ENCODE data around the gene GNG14.
"Not testable (repeated sequence)": the region's sequence is repeated elsewhere in the genome, so short reads cannot be mapped to it uniquely, and the experiment has no call there.

Gene GNG14

DNA sequence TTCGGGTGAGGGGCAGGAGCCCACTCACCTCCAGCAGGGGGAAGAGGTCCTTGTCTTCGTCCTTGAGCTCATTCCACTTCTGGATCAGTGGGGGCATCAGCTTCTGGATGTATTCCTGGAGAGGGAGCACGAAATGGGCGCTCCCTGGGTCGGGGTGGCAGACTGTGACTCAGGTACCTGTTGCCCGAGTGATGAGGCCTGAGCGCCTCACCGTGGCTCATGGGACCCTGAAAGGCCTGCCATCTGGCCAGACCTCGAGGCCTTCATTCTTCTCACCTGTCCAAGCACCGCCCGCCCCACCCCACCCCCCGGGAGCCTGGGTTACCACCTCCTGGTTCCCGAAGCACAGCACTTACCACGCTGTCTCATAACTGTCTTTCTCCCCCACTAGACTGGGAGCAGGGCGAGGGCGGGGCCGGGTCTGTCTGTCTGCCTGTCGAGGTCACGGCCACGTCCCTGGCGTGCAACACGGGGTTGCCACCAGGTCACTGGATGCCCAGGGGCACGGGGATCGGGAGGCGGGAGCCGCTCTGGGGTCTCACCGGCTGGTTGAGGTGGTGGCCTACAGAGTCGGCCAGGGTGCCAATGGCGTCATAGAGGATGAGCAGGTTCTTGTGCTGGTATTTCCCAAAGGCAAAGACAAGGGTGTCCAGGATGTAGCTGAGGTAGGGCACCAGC is 18.0 kb downstream of the GNG14 start:
- no peak overlapping the region for H3K4me3 ChIP-seq (ENCODE audit: insufficient read depth, low read depth, low read length, poor library complexity, severe bottlenecking)
- H3K4me1 ChIP-seq (ENCODE audit: control insufficient read depth, insufficient read depth, low read length, poor library complexity, severe bottlenecking): no peaks in the 10 kb centered on the region
- peaks cover 64% of the 10 kb centered on the region for H3K36me3 ChIP-seq (ENCODE audit: control insufficient read depth, insufficient read depth, low read length)
- no peak for DNase-seq
- H3K9me3 ChIP-seq (ENCODE audit: control insufficient read depth, low read length): no peaks in the 10 kb centered on the region
- H3K27me3 ChIP-seq (replicated peaks; ENCODE audit: control insufficient read depth, insufficient read depth, low read length, poor library complexity, severe bottlenecking): no peaks in the 10 kb centered on the region
- no peak overlapping the region for H3K27ac ChIP-seq (ENCODE audit: insufficient read depth, low read length, poor library complexity, severe bottlenecking)

DNA sequence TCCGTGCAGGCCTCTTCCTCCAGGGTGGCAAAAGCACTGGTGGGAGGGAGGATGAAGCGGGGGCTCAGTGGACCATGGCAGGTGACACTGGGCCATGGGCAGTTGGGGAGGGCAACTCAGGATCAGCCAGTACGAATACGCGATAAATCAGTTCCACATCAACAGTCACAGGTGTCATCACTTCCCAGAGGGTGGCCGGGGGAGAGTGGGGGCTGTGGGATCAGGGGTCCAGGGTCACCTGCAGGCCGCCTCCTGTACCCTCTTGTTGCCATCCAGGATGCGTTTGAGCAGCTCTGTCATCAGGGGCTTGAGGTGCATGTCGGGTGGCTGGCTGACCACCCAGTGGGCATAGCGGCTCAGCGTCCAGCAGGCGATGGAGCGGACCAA is 18.5 kb downstream of the GNG14 start:
- Histone ChIP-seq H3K27ac (ENCODE audit: insufficient read depth, low read length, poor library complexity, severe bottlenecking) (no peak overlapping the region), H3K9me3 (ENCODE audit: control insufficient read depth, low read length) (no peaks in the 10 kb centered on the region), H3K27me3 (replicated peaks; ENCODE audit: control insufficient read depth, insufficient read depth, low read length, poor library complexity, severe bottlenecking) (no peaks in the 10 kb centered on the region), H3K36me3 (ENCODE audit: control insufficient read depth, insufficient read depth, low read length) (peaks cover 62% of the 10 kb centered on the region), H3K4me1 (ENCODE audit: control insufficient read depth, insufficient read depth, low read length, poor library complexity, severe bottlenecking) (no peaks in the 10 kb centered on the region), H3K4me3 (ENCODE audit: insufficient read depth, low read depth, low read length, poor library complexity, severe bottlenecking) (no peak overlapping the region)
- no peak for DNase-seq

DNA sequence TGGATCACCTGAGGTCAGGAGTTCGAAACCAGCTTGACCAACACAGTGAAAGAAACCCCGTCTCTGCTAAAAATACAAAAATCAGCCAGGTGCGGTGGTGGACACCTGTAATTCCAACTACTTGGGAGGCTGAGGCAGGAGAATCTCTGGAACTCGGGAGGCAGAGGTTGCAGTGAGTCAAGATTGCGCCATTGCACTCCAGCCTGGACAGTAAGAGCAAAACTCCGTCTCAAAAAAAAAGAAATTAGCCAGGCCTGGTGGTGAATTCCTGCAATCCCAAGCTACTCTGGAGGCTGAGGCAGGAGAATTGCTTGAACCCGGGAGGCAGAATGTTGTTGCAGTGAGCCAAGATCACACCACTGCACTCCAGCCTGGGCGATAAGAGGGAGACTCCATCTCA is 20.8 kb downstream of the GNG14 start:
- Histone ChIP-seq H3K27ac (ENCODE audit: insufficient read depth, low read length, poor library complexity, severe bottlenecking) (no peak overlapping the region), H3K4me3 (ENCODE audit: insufficient read depth, low read depth, low read length, poor library complexity, severe bottlenecking) (no peak overlapping the region), H3K4me1 (ENCODE audit: control insufficient read depth, insufficient read depth, low read length, poor library complexity, severe bottlenecking) (no peaks in the 10 kb centered on the region), H3K9me3 (ENCODE audit: control insufficient read depth, low read length) (no peaks in the 10 kb centered on the region), H3K36me3 (ENCODE audit: control insufficient read depth, insufficient read depth, low read length) (peaks cover 49% of the 10 kb centered on the region), H3K27me3 (replicated peaks; ENCODE audit: control insufficient read depth, insufficient read depth, low read length, poor library complexity, severe bottlenecking) (no peaks in the 10 kb centered on the region)
- DNase-seq: no peak

DNA sequence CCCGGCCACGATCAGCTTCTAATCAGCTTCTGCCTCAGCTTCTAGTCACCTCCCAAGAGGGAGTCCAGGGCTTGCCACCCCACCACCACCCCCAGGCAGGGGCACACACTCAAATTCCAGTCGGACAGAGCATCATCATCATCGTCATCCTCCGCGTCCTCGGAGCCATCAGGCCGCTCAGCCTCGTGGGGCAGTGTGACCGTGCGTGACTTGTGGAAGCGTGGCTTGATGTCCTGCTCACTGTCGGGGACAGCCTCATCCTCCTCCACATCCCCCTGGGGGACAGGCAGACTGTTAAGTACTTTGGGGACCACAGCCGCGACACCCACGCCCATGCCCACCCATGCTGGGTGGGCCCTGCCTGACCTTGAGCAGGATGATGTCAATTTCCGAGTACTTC is 23.4 kb downstream of the GNG14 start:
- Histone ChIP-seq H3K27ac (ENCODE audit: insufficient read depth, low read length, poor library complexity, severe bottlenecking) (no peak overlapping the region), H3K36me3 (ENCODE audit: control insufficient read depth, insufficient read depth, low read length) (peaks cover 49% of the 10 kb centered on the region), H3K4me1 (ENCODE audit: control insufficient read depth, insufficient read depth, low read length, poor library complexity, severe bottlenecking) (no peaks in the 10 kb centered on the region), H3K9me3 (ENCODE audit: control insufficient read depth, low read length) (no peaks in the 10 kb centered on the region), H3K4me3 (ENCODE audit: insufficient read depth, low read depth, low read length, poor library complexity, severe bottlenecking) (no peak overlapping the region), H3K27me3 (replicated peaks; ENCODE audit: control insufficient read depth, insufficient read depth, low read length, poor library complexity, severe bottlenecking) (no peaks in the 10 kb centered on the region)
- no peak for DNase-seq

DNA sequence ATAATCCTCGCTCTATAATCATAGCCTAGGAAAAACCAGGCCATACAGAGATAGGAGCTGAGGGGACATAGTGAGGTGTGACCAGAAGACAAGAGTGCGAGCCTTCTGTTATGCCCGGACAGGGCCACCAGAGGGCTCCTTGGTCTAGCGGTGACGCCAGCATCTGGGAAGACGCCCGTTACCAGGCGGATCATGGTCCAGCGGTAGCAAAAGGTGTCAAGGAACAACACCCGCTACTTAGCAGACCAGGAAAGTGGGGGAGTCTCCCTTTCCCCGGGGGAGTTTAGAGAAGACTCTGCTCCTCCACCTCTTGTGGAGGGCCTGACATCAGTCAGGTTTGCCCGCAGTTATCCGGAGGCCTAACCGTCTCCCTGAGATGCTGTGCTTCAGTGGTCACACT is 24.3 kb downstream of the GNG14 start:
- H3K9me3 ChIP-seq (ENCODE audit: control insufficient read depth, low read length); H3K4me3 ChIP-seq (ENCODE audit: insufficient read depth, low read depth, low read length, poor library complexity, severe bottlenecking); H3K27ac ChIP-seq (ENCODE audit: insufficient read depth, low read length, poor library complexity, severe bottlenecking); H3K27me3 ChIP-seq (replicated peaks; ENCODE audit: control insufficient read depth, insufficient read depth, low read length, poor library complexity, severe bottlenecking); H3K4me1 ChIP-seq (ENCODE audit: control insufficient read depth, insufficient read depth, low read length, poor library complexity, severe bottlenecking); DNase-seq: not testable (repeated sequence)
- H3K36me3 ChIP-seq (ENCODE audit: control insufficient read depth, insufficient read depth, low read length): peaks cover 43% of the 10 kb centered on the region

DNA sequence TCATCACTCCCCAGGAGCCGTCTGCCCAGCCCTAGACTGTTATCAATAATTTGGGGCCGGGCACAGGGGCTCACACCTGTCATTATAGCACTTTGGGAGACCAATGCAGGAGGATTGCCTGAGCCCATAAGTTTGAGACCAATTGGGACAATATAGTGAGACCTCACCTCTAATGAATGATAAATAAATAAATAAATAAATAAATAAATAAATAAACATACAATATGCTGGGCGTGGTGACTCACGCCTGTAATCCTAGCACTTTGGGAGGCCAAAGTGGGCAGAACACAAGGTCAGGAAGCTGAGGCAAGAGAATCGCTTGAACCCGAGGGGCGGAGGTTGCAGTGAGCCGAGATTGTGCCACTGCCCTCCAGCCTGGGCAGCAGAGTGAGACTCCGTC is 25.5 kb downstream of the GNG14 start:
- H3K9me3 ChIP-seq (ENCODE audit: control insufficient read depth, low read length); H3K4me3 ChIP-seq (ENCODE audit: insufficient read depth, low read depth, low read length, poor library complexity, severe bottlenecking): not testable (repeated sequence)
- peaks cover 43% of the 10 kb centered on the region for H3K36me3 ChIP-seq (ENCODE audit: control insufficient read depth, insufficient read depth, low read length)

DNA sequence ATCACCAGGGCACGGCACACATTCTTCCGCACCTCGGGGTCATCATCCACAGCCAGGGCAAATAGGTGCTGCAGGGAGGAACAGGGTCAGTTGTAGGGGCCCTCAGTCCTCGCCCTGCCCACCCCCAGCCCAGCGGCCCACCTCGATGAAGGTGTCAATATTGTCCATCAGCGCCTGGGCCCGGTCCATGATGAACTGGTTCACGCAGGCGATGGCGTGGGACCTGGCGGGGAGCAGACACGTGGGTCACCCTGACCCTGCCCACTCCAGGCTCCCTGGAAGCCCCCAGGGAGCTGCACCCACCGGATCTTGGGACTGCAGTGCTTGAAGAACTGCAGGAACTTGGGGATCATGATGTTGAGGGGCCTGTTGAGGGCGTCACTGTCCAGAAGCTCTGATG is 27.3 kb downstream of the GNG14 start:
- no peaks in the 10 kb centered on the region for H3K4me1 ChIP-seq (ENCODE audit: control insufficient read depth, insufficient read depth, low read length, poor library complexity, severe bottlenecking)
- peaks cover 44% of the 10 kb centered on the region for H3K36me3 ChIP-seq (ENCODE audit: control insufficient read depth, insufficient read depth, low read length)
- H3K4me3 ChIP-seq (ENCODE audit: insufficient read depth, low read depth, low read length, poor library complexity, severe bottlenecking): no peak overlapping the region
- H3K27me3 ChIP-seq (replicated peaks; ENCODE audit: control insufficient read depth, insufficient read depth, low read length, poor library complexity, severe bottlenecking): no peaks in the 10 kb centered on the region
- no peak for DNase-seq
- no peaks in the 10 kb centered on the region for H3K9me3 ChIP-seq (ENCODE audit: control insufficient read depth, low read length)
- H3K27ac ChIP-seq (ENCODE audit: insufficient read depth, low read length, poor library complexity, severe bottlenecking): no peak overlapping the region

More for the DNA sequence above, 25.5 kb downstream of the GNG14 start:
- not testable (repeated sequence) for H3K27ac ChIP-seq (ENCODE audit: insufficient read depth, low read length, poor library complexity, severe bottlenecking); H3K4me1 ChIP-seq (ENCODE audit: control insufficient read depth, insufficient read depth, low read length, poor library complexity, severe bottlenecking); DNase-seq; H3K27me3 ChIP-seq (replicated peaks; ENCODE audit: control insufficient read depth, insufficient read depth, low read length, poor library complexity, severe bottlenecking)

DNA sequence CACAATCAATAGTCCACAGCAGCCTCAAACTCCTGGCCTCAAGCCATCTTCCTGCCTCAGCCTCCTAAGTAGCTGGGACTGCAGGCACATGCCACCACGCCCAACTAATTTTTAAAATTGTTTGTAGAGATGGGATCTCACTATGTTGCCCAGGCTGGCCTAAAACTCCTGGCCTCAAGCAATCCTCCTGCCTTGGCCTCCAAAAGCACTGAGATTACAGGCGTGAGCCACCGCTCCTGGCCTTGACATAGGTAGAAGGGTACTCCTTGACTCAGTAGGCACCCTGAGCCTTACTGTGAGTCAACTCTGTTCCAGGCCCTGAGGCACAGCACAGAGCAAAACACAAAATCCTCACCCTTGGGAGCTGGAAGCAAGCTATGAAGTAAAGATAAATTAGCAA is 28.1 kb downstream of the GNG14 start:
- Histone ChIP-seq H3K4me3 (ENCODE audit: insufficient read depth, low read depth, low read length, poor library complexity, severe bottlenecking) (no peak overlapping the region), H3K27me3 (replicated peaks; ENCODE audit: control insufficient read depth, insufficient read depth, low read length, poor library complexity, severe bottlenecking) (no peaks in the 10 kb centered on the region), H3K27ac (ENCODE audit: insufficient read depth, low read length, poor library complexity, severe bottlenecking) (no peak overlapping the region), H3K4me1 (ENCODE audit: control insufficient read depth, insufficient read depth, low read length, poor library complexity, severe bottlenecking) (peaks cover 7% of the 10 kb centered on the region), H3K36me3 (ENCODE audit: control insufficient read depth, insufficient read depth, low read length) (peaks cover 39% of the 10 kb centered on the region), H3K9me3 (ENCODE audit: control insufficient read depth, low read length) (no peaks in the 10 kb centered on the region)
- no peak for DNase-seq

DNA sequence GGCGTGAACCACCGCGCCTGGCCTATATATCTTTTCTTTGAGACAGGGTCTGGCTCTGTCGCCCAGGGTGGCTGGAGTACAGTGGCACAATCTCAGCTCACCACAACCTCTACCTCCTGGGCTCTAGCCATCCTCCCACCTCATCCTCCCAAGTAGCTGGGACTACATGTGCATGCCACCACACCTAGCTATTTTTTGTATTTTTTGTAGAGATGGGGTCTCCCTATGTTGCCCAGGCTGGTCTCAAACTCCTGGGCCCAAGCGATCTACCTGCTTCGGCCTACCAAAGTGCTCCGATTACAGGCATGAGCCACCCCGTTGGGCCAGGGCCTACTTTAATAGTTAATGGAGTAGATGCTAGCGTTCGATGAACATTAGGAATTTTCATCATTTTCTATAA is 32.5 kb downstream of the GNG14 start:
- Histone ChIP-seq H3K4me1 (ENCODE audit: control insufficient read depth, insufficient read depth, low read length, poor library complexity, severe bottlenecking) (peaks cover 19% of the 10 kb centered on the region), H3K27ac (ENCODE audit: insufficient read depth, low read length, poor library complexity, severe bottlenecking) (no peak overlapping the region)

DNA sequence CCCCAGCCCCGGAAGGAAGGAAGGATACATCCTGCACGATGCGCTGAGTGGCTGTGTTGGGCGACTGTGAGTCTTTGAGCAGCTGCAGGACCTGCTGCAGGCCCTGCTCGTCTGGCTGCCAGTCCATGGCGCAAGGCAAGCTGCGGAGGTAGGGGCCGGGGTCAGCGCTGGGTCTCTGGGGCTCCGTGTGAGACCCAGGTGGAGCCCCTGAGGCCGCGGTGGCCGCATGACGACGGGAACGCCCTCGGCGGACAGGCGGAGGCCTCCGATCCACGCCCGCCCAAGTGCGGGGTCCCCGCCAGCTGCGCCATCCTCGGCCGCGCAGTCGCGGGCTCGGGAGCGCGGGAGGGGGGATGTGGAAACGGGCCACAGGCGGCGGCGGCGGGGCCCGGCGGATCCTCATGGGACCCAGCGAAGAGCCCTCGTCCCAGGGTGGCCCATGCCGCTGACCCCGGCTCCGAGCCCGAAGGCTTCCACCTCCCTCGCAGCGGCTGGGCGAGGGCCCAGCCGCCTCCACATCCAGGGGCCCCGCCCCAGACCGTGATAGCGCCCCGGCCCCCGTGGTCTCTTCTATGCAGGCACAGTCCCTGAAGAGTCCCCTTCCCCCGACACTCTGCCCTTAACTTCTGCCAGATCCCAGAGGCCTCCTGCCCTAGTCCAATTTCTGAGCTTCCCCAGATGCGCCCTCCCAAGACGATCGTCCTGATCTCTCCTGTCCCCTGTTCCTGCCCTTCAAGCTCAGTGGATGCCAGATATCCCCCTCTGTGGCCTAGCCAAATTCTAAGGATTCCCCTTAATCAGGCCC is 33.3 kb downstream of the GNG14 start:
- peak overlapping the region; percentile 55 for H3K4me3 ChIP-seq (ENCODE audit: insufficient read depth, low read depth, low read length, poor library complexity, severe bottlenecking)
- peaks cover 6% of the 10 kb centered on the region for H3K36me3 ChIP-seq (ENCODE audit: control insufficient read depth, insufficient read depth, low read length)
- DNase-seq: no peak
- peaks cover 19% of the 10 kb centered on the region for H3K4me1 ChIP-seq (ENCODE audit: control insufficient read depth, insufficient read depth, low read length, poor library complexity, severe bottlenecking)
- H3K27ac ChIP-seq (ENCODE audit: insufficient read depth, low read length, poor library complexity, severe bottlenecking): peak overlapping the region; percentile 75
- H3K9me3 ChIP-seq (ENCODE audit: control insufficient read depth, low read length): no peaks in the 10 kb centered on the region
- H3K27me3 ChIP-seq (replicated peaks; ENCODE audit: control insufficient read depth, insufficient read depth, low read length, poor library complexity, severe bottlenecking): no peaks in the 10 kb centered on the region

More for the DNA sequence above, 32.5 kb downstream of the GNG14 start:
- no peak for DNase-seq
- no peak overlapping the region for H3K4me3 ChIP-seq (ENCODE audit: insufficient read depth, low read depth, low read length, poor library complexity, severe bottlenecking)
- no peaks in the 10 kb centered on the region for H3K9me3 ChIP-seq (ENCODE audit: control insufficient read depth, low read length)
- peaks cover 13% of the 10 kb centered on the region for H3K36me3 ChIP-seq (ENCODE audit: control insufficient read depth, insufficient read depth, low read length)
- no peaks in the 10 kb centered on the region for H3K27me3 ChIP-seq (replicated peaks; ENCODE audit: control insufficient read depth, insufficient read depth, low read length, poor library complexity, severe bottlenecking)
